Heart left ventricle (tissue), 13 donors: ENCODE results near the gene RFC2.

Experiments
- POLR2A ChIP-seq, 2 donors: fragments of 450-650 bp; IDR thresholded peaks; one replicate each; pipeline ENCODE4 v1.6.1; 2017; ENCODE audit warnings: antibody characterized with exemption in 2 of 2, mild to moderate bottlenecking in 2 of 2, moderate library complexity in 2 of 2
- TF ChIP-seq, protein P1 (sequence below), 12 donors: fragments of 200-600 bp; sonication (generic) in 4 of 12; IDR thresholded peaks; one replicate each; pipeline versions ENCODE4 v1.5.0 to v1.8.0; 2018 to 2022; ENCODE audit warnings: antibody characterized with exemption in 12 of 12, mild to moderate bottlenecking in 5 of 12
- donor health status: ischemic (EF 13 %, LVEDD 7.1; RV severe dilation, severe dysfunction).
- donor health status: DM: no; HTN: yes; CAD: no.
- donor health status: DM: no; HTN: no; CAD: no.
- donor health status: ischemic (EF 25% LVEDD 6.9; RV normal size, moderate dysfunction).
- donor health status: ischemic (EF 25% LVEDD 5.7; RV mildly dilated, moderate dysfunction).
- donor health status: ischemic (EF 35%, LVEDD 5.7; RV mildly dilated, moderate dysfunction).
- donor health status: nonischemic (EF 11% LVEDD 7.7; RV severe dilation, severe dysfunction).
- donor health status: DM: yes; HTN: yes; CAD: no.
- donor health status: PGD.
- donor health status: ischemic (EF 29% LVEDD 5.4; RV normal size, mild dysfunction).
- donor health status: nonischemic (EF 23%, LVEDD 6.1; RV moderate dilation, normal function).

DNA sequence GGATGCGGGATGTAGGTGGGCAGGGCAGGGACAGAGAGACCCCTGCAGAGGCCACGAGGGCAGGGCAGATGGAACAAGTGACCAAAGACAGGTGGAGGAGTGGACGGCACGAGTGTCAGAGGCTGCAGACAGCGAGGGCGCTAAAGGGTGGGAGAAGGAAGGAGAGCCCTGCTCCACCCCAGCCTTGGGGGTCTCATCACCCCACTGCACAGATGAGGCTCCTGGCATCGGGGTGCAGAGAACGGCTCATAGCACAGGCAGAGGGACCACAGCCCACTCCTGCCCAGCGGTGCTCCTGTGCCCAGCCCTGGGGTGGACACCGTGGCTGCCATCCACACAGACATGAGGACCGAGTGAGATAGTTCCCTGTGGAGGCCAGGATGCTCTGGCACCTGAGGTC, 46.6 kb downstream of the RFC2 start:
- TF ChIP-seq, protein P1, sequence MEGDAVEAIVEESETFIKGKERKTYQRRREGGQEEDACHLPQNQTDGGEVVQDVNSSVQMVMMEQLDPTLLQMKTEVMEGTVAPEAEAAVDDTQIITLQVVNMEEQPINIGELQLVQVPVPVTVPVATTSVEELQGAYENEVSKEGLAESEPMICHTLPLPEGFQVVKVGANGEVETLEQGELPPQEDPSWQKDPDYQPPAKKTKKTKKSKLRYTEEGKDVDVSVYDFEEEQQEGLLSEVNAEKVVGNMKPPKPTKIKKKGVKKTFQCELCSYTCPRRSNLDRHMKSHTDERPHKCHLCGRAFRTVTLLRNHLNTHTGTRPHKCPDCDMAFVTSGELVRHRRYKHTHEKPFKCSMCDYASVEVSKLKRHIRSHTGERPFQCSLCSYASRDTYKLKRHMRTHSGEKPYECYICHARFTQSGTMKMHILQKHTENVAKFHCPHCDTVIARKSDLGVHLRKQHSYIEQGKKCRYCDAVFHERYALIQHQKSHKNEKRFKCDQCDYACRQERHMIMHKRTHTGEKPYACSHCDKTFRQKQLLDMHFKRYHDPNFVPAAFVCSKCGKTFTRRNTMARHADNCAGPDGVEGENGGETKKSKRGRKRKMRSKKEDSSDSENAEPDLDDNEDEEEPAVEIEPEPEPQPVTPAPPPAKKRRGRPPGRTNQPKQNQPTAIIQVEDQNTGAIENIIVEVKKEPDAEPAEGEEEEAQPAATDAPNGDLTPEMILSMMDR (IDR thresholded peaks at IDR 0.05) = no peak
- TF ChIP-seq POLR2A (IDR thresholded peaks at IDR 0.05) = no peak
